ENCODE measurements around the gene TRIP10.
"Not testable (repeated sequence)": the region's sequence is repeated elsewhere in the genome, so short reads cannot be mapped to it uniquely, and the experiment has no call there.

The TRIP10 gene, protein sequence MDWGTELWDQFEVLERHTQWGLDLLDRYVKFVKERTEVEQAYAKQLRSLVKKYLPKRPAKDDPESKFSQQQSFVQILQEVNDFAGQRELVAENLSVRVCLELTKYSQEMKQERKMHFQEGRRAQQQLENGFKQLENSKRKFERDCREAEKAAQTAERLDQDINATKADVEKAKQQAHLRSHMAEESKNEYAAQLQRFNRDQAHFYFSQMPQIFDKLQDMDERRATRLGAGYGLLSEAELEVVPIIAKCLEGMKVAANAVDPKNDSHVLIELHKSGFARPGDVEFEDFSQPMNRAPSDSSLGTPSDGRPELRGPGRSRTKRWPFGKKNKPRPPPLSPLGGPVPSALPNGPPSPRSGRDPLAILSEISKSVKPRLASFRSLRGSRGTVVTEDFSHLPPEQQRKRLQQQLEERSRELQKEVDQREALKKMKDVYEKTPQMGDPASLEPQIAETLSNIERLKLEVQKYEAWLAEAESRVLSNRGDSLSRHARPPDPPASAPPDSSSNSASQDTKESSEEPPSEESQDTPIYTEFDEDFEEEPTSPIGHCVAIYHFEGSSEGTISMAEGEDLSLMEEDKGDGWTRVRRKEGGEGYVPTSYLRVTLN

DNA sequence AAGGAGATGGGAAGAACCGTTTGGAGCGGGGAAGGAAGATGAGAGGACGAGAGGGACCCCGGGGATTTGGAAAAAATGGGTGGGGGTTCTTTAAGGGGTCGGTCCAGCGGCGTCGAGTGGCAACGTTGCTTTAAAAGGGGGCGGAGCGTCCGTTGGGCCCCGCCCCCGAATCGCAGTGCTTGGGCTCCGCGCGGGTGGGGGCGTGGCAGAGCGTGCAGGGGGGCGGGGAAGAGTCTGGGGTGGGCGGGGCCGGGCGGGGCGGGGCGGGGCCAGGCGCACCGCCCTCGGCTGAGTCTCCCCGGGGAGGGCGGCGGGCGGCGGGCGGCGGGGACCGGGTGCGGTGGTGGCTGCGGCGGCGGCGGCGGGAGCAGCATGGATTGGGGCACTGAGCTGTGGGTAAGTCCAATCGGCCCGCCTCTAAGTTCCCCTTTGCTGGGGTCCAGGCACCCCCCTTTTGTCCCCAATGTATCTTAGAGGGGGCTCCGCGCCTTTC is at the start of gene TRIP10:
TRIP10 (plus strand) TSS at position 291 of the 493 bp plus-strand sequence; CDS start at position 373, 82 bp downstream.
- DNase-seq = peak; percentile 25

DNA sequence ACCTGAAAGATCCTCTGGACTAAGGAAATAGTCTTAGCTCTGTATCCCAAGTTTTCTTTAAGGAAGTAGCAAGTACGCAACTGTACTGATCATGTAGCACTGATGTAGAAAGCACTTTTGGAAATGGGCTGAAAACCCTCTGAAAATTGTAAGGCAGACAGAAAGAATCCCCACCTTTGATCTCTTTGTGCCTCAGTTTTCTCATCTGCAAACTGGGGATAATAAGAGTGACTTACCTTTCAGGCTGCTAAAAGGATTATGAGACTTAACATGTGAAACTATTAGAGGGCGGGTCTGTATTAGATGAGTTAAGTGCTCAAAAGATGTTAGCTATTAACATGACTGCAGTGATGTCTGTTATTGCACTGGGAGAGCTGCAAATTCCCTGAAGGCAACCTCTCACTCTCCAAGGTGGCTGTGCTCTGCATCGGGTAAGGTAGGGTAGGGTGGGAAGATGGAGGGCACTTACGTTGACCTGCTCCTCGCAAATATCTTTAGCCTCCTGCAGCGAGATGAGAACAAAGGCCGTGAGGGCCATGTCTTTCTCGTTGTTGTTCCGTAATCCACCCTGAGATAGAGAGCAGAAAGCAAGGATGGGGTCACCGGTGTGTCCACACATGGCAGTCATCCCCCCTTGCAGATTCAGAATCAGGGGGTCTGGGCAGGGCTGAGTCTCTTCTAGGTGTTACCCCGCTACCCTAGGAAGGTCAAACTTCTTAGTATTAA is 49.2 kb upstream of the TRIP10 start:
- DNase-seq = no peak

DNA sequence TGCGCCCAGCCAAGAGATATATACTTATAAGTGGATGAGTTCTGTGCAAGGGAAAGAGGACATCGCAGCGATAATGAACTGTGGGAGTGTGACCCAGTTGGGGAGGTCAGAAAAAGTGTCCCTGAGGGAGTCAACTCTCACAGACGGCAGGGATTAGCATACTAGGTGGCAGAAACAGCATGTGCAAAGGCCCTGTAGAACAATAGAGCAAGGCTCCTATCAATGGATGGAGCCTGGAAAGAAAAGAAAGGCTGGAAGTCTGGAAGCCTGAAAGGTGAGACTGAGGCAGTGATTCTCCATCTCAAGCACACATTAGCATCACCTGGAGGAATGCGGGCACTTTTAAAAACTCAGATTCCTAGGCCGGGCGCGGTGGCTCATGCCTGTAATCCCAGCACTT is 48.1 kb upstream of the TRIP10 start:
- DNase-seq = no peak

DNA sequence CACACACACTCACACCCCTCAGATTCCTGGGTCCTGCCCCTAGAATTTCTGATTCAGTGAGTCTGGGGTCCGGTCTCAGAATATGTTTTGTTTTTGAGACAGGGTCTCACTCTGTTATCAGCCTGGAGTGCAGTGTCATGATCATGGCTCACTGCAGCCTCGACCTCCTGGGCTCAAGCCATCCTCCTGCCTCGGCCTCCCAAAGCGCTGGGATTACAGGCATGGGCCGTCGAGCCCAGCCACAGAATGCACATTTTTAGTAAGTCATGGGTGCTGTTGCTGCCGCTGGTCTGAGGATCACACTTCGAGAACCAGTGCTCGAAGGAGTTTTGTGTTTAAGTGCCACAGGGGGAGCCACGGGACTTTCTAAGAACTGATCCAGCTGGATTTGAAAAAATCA is 47.5 kb upstream of the TRIP10 start:
- DNase-seq = no peak

DNA sequence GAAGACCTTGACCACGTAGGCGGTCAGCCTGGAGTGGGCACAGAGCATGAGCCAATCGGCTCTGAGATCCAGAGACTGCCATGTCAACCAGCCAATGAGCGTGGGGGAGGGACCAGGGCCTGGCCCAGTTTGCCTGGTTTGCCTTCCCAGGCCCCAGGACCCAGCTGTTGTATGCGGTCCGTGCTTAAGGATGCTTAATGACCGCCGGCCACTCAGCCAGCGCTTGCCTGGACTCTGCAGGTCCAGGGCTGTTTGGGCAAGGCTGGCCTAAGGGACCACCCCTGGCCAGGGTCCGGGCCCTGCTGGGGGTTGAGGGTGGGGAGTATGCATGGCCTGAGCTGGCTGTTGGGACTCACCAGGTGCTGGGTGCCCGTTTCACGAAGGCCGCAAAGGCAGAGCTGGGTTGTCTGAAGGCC is 46.4 kb upstream of the TRIP10 start:
- no peak for DNase-seq

DNA sequence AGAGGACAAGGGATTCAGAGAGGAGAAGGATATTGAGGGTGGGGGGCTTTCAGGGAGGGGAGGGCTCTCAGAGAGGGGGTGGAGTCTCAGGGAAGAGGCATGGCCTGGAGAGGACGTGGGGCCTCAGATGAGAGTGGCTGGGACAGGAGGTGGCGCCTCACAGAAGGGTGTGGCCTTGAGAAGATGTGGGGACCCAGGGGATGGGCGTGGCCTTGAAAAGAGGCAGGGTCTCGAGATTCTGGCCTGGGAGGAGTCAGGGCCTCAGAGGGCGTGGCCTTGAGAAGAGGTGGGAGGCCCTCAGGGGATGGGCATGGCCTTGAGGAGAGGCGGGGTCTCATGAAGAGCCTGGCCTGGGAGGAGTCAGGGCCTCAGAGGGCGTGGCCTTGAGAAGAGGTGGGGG is 45.8 kb upstream of the TRIP10 start:
- DNase-seq = no peak

DNA sequence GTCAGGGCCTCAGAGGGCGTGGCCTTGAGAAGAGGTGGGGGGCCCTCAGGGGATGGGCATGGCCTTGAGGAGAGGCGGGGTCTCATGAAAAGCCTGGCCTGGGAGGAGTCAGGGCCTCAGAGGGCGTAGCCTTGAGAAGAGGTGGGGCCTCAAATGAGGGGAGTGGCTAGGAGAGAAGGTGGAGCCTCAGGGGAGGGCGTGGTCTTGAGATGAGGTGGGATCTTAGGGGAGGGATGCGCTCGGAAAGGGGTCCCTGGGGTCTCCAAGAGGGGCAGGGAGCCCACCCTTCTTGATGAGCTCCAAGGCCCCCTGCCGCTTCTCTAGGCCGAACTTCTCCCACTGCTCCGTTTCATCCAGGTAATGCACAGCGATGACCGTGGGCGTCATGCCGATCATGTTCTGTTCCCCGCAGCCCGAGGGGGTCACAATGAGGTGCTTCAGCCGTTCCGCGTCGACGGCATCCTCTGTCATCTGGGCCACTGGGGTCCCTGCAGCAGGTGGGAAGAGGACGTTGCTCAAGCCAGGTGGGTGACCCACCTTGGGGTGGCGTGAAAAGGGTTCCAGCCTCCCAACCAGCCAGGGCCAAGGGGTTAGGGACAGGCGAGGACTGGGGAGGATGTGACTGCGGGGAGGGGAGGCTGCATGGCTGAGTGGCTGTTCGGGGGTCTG is 45.2 kb upstream of the TRIP10 start:
- no peak for DNase-seq

DNA sequence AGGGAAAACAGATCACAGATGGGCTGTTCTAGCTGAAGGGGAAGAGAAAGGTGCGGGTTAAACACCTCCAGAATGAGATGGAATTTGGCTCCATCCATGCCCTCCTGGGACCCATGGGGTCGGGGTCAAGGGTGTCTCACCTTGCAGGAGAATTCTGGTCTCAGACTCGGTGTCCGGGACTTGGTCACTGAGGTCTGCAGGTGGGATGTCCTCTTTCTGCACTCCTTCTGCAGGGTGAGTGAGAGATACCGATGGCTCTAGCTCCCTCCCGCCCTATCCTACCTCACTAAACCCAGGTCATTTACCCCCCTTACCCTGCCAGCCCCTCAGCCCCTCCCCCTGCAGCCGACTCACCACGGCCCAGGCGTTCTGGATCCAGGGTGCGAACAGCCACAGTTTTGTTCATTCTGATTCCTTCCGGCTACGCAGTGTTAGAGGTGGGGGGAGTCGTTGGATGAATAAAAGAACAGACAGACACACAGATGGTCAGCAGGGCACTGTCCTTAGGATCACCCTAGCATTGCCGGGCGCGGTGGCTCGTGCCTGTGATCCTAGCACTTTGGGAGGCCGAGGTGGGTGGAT is 43.1 kb upstream of the TRIP10 start:
- DNase-seq = no peak

DNA sequence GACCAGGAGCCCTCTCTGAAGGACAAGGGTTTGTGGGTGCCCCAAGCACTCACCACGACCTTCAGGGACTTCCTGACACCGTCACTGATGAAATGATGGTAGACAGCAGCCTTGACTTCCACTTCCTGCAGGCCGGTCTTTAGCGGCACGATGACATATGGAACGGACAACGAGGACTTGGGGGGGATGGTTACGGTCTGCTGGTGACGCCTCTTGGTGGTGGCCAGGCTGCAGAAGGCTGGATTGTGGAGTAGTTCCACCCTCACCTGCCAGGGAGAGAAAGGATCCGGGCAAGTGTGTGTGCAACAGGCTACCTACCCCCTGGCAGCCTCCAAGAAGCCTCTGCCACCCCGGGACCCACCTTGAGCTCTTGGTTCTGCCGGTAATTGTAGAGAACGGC is 42.2 kb upstream of the TRIP10 start:
- no peak for DNase-seq

DNA sequence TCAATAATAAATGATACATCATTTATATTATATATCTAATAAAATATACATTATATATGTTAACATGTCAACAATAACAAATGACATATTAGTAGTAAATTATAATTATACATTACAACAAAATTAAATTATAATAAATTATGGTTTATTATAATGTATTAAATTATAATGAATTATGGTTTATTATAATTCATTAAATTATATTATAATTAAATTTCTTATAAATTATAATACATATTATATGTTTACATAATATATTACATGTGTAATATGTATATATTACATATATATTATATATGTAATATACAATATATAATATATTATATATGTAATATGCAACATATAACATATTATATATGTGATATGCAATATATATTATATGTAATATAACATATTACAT is 39.5 kb upstream of the TRIP10 start:
- DNase-seq = no peak

DNA sequence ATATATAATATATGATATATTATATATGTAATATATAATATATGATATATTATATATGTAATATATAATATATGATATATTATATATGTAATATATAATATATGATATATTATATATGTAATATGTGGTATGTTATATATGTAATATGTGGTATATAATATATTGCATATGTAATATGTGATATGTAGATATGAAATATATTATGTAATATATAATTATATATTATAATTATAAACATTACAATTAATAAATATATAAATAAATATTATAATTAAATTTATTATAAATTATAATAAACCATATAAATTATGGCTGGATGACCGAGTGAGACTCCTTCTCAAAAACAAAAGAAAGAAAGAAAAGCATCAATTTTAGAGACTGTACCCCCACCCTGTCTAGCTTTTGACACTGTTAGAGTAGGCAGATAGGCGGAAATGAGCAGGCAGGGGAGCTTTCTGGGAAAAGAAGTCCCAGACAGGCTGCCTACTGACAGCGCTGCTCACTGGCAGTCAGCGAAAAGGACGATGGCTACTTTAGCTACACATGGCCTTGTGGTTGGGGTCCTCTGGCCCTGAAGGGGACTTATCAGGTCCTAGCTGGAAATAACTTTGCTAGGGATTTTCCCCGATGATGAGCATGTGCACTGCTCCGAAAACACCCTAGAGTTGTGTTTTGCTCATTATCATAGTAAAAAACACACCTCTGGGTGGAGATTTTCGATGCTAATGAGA is 38.7 kb upstream of the TRIP10 start:
- DNase-seq = no peak

DNA sequence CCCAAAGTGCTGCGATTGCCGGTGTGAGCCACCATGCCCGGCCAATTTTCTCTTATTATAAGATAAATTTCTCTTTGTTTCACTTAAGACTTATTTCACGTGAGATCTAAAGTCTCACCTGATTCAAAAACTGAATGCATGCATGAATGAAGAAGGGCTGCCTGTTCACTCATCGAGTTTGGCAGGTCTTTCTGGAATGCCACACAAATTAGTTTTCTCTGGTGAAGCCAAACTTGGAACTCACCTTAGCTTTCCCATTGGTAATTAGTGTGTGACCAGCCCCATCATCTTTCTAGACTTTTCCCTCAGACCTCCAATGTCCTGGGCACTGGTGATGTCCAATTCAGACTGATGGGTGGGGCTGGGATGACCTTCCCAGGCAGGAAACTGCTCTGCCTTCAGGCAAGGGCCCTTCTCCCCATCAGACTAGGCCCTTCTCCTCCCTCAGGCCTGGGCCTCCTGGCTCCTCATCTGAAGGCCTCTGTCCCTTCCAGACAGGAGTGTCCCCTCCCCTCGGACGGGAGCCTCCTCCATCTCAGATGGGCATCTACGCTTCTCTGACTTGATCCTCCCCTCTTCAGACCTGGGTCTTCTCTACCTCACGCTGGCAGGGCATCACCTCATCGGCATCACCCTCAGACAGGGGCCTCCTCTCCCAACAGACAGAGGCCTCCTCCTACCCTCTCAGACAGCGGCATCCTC is 33.4 kb upstream of the TRIP10 start:
- no peak for DNase-seq

DNA sequence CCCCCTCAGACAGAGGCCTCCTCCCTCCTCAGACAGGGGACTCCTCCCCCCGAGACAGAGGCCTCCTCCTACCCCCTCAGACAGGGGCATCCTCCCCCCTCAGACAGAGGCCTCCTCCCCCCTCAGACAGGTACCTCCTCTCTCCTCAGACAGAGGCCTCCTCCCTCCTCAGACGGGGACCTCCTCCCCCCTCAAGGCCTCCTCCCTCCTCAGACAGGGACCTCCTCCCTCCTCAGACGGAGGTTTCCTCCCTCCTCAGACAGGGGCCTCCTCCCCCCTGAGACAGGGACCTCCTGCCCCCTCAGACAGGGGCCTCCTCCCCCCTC is 32.9 kb upstream of the TRIP10 start:
- no peak for DNase-seq

DNA sequence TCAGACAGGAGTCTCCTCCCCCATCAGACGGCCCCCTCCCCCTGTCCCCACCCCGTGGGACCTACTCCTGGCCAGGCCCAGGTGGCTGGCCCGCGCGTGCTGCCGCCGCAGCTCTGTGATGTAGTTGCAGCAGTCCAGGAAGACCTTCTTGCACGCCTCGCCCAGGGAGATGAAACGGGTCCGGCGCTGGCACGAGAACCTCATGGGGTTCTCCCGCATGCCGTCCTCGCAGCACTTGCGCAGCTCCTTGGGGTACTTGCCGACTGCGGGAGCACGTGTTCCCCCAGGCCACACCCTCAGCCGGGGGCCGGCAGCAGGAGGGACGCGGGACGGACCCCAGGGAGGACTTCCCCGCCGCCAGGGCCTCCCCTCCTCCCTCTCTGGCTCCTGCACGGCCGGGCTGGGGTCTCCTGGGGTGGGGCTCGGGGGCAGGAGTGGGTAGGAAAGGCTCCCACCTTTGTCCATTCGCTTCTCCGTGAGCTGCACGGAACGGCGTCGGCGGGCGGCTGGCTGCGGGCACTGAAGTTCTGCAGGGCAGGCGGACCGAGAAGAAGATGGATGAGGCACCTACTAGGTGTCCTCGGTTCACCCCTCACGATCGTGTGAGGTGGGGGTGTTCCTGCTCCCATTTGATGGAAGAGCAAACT is 32.3 kb upstream of the TRIP10 start:
- no peak for DNase-seq

DNA sequence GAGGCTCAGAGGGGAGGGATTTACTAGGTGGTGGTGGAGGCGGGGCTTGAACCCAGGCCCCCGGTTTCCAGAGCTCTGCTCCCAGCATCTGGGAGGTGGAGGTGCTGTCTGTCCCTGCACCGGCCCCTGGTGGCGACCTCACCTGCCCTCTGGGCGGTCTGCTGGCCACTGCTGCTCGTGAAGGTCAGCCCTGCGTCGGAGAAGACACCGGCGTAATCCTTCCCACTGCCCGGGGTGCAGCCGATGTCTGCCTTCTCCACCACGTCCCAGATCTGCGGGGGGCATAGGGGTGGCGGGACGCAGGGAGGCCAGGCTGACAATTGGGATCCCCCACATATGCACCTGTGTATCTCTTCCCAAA is 31.8 kb upstream of the TRIP10 start:
- DNase-seq = no peak

DNA sequence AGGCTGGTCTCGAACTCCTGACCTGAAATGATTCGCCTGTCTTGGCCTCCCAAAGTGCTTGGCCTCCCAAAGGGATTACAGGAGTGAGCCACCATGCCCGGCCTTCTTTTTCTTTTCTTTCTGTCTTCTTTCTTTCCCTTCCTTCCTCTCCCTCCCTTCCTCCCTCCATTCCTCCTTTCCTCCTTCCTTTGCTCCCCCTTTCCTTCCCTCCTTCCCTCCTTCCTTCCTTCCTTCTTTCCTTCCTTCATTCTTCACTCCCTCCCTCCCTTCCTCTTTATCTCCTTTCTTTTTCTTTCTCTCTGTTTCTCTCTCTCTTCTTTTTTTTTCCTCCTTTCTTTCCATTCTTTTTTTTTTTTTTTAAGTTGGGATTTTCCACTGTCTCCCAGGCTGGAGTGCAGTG is 31.1 kb upstream of the TRIP10 start:
- DNase-seq = no peak

DNA sequence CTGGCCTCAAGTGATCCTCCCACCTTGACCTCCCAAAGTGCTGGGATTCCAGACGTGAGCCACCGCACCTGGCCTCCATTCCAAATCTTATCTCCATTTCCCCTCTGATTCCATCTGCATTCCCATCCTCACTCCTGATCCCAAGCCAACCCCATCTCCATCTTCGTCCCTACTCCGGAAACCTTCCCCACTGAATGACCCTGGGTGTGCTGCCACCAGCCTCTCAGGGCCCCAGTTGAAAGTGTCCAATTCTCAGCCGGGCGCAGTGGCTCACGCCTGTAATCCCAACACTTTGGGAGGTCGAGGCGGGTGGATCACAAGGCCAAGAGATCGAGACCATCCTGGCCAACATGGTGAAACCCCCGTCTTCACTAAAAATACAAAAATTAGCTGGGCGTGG is 30.6 kb upstream of the TRIP10 start:
- DNase-seq = not testable (repeated sequence)

DNA sequence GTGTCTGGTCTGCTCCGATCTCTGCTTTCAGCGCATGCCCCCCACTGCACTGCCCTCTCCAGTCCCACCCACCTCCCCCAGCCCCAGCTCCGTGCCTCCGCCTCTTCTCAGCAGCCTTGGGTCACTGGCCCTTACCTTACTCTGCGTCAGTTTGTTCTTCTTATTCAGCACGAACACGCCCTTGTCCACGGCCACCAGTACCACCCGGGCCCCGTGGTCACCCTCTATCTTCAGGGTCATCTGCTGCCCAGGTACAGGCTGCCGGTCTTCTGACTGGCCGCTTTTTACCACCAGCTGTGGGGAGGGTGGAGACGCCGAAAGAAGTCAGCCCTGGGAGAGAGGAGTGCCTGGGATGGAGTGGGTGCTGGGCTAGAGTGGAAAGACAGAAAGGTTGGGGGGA is 29.9 kb upstream of the TRIP10 start:
- DNase-seq = no peak

DNA sequence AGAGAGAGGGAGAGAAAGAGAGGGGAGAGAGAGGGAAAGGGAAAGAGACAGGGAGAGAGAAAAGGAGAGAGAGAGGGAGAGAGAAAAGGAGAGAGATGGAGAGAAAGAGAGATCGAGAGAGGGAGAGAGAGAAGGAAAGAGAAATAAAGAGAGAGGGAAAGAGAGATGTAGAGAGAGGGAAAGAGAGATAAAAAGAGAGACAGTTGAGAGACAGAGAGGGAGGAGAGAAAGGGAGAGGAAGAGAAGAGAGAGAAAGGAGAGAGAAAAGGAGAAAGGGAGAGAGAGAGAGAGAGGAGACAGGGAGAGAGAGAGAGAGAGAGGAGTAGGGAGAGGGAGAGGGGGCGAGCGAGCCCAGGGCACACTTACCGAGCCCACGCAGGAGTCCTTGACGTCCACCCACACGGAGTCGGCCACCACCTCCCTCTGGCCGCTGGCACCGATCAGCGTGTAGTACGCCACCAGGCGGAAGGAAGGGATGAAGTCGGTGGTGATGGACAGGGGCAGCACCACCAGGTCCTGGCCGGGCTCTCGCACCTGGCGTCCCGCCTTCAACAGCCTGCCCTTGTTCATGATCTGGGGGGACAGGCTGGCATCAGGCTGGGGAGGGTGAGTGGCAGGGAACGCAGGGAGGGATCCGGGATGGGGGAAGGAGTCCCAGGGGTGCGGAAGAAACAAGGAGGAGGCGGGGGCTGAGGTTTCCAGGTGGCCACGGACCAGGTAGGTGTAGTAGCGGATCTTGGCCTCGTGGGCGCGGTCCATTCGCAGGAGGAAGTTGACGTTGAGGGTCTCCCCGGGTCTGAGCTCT is 29.0 kb upstream of the TRIP10 start:
- DNase-seq = no peak

DNA sequence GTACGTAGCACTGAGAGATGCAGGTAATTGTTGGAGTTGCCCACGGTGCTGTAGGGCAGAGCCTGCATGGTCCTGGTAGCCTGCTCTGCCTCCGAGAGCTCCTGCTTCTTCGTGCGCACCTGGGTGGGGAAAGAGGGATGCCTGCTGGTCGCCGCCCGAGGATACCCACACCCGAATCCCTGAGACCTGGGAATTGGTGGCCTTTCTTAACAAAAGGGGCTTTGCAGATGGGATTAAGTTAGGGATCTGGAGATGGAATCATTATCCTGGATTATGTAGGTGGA is 28.5 kb upstream of the TRIP10 start:
- DNase-seq = no peak

DNA sequence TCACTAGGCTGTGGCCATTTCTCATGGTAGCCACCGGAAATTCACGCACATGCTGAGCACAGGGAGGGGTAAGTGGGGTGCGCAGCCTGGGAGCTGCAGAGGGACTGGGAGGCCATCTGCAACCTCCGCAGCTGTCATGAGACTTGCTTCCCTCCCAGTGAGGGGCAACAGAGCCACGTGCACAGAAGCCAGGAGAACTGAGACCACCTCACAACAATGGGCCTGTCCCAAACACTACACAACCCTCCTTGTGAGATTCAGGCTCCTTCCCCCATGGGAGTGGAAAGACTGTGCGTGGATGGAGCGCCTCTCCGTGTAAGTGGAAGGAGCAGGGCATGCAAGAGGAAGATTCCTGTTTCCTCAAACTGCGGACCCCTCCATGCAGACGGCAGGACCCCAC is 27.9 kb upstream of the TRIP10 start:
- DNase-seq = no peak
